IMR-90 (cell line): ENCODE measurements around the gene MTR. TPM values are rescaled to one million over a fixed set of nuclear protein-coding genes. Genes with fewer than 3 reads are reported as not detected.

Experiments
- ATAC-seq: fragments of 200-7000 bp; cut with Tn5 transposase; 2 replicates; pipeline ENCODE4 v1.9.1; 2020; ENCODE audit warnings: low read depth, mild to moderate bottlenecking, moderate library complexity
- BruUV-seq: library from RNA; stranded (reverse); fragments of 400-500 nt; replicated peaks from 2 replicates; lab custom pipeline; 2021; lab: Mats Ljungman, UMichigan
- CTCF ChIA-PET: fragments of 300-600 bp; formaldehyde crosslinking; extraction: SDS; loops from one replicate; lab custom pipeline; 2021; ENCODE audit warnings: antibody characterized with exemption; lab: Yijun Ruan, JAX
- POLR2A ChIA-PET: fragments of 300-600 bp; sonication (Branson Sonifier 250); formaldehyde crosslinking; loops from one replicate; lab custom pipeline; 2022; ENCODE audit warnings: antibody characterized with exemption; ENCODE audit not compliant: unreplicated experiment; lab: Charles Lee
- DNase-seq: peaks from one replicate; pipeline ENCODE4 v3.0.0; 2013
- H2AFZ ChIP-seq: replicated peaks from 2 replicates; pipeline ENCODE3; 2013; ENCODE audit warnings: low read length, mild to moderate bottlenecking; ENCODE audit not compliant: poor library complexity
- H2AK5ac ChIP-seq: 2 replicates; pipeline ENCODE4 v1.6.1; 2013; ENCODE audit warnings: low read depth, low read length, inconsistent platforms
- H2AK9ac ChIP-seq: replicated peaks from 2 replicates; pipeline ENCODE3; 2013; ENCODE audit warnings: mild to moderate bottlenecking, low read depth, low read length, moderate library complexity; ENCODE audit not compliant: poor library complexity
- H2BK120ac ChIP-seq: 2 replicates; pipeline ENCODE4 v1.6.1; 2013; ENCODE audit warnings: low read depth, low read length, inconsistent platforms
- H2BK15ac ChIP-seq: 3 replicates; pipeline ENCODE4 v1.6.1; 2013; ENCODE audit warnings: low read depth, low read length, inconsistent platforms
- H2BK20ac ChIP-seq: 2 replicates; pipeline ENCODE4 v1.6.1; 2013; ENCODE audit warnings: low read depth, mild to moderate bottlenecking, inconsistent platforms, low read length, moderate library complexity
- H2BK5ac ChIP-seq: 2 replicates; pipeline ENCODE4 v1.6.1; 2013; ENCODE audit warnings: mild to moderate bottlenecking, low read depth, low read length, inconsistent platforms; ENCODE audit not compliant: poor library complexity, severe bottlenecking
- H3K14ac ChIP-seq: replicated peaks from 2 replicates; pipeline ENCODE4 v1.6.1; 2013; ENCODE audit warnings: low read depth, low read length, inconsistent platforms
- H3K18ac ChIP-seq: 2 replicates; pipeline ENCODE4 v1.6.1; 2013; ENCODE audit warnings: low read depth, low read length, control low read depth
- H3K23ac ChIP-seq: 2 replicates; pipeline ENCODE4 v1.6.1; 2013; ENCODE audit warnings: low read depth, low read length, inconsistent platforms
- H3K27ac ChIP-seq: 2 replicates; pipeline ENCODE4 v1.5.1; 2013; ENCODE audit warnings: mild to moderate bottlenecking, control low read depth, low read length; ENCODE audit not compliant: insufficient read depth
- H3K27me3 ChIP-seq: 2 replicates; pipeline ENCODE4 v1.6.1; 2013; ENCODE audit warnings: low read length; ENCODE audit not compliant: control insufficient read depth, insufficient read depth
- H3K36me3 ChIP-seq: 2 replicates; pipeline ENCODE4 v1.6.1; 2013; ENCODE audit warnings: low read length, mixed read lengths; ENCODE audit not compliant: control insufficient read depth, insufficient read depth
- H3K4ac ChIP-seq: 2 replicates; pipeline ENCODE4 v1.6.1; 2013; ENCODE audit warnings: low read depth, low read length, inconsistent platforms
- H3K4me1 ChIP-seq: 2 replicates; pipeline ENCODE4 v1.6.1; 2013; ENCODE audit warnings: low read length, mixed read lengths; ENCODE audit not compliant: control insufficient read depth, insufficient read depth
- H3K4me2 ChIP-seq: 2 replicates; pipeline ENCODE4 v1.6.1; 2013; ENCODE audit warnings: low read depth, mild to moderate bottlenecking, control low read depth, low read length, moderate library complexity
- H3K4me3 ChIP-seq: 2 replicates; pipeline ENCODE4 v1.5.1; 2013; ENCODE audit warnings: low read depth, mild to moderate bottlenecking, control low read depth, low read length, moderate library complexity; ENCODE audit not compliant: insufficient read depth
- H3K56ac ChIP-seq: 2 replicates; pipeline ENCODE4 v1.6.1; 2013; ENCODE audit warnings: low read length, inconsistent platforms; ENCODE audit not compliant: insufficient read depth; ENCODE audit errors: extremely low read depth
- H3K79me1 ChIP-seq, 2 experiments: 2 replicates each; pipeline ENCODE4 v1.6.1; 2013; ENCODE audit warnings: low read length in 2 of 2, inconsistent platforms in 1 of 2, low read depth in 1 of 2
- H3K9ac ChIP-seq: 2 replicates; pipeline ENCODE4 v1.6.1; 2013; ENCODE audit warnings: low read depth, low read length, control low read depth
- H3K9me1 ChIP-seq: 2 replicates; pipeline ENCODE4 v1.6.1; 2013; ENCODE audit warnings: low read length, inconsistent platforms; ENCODE audit not compliant: insufficient read depth
- H3K9me3 ChIP-seq: 2 replicates; pipeline ENCODE4 v1.6.1; 2013; ENCODE audit warnings: low read length; ENCODE audit not compliant: control insufficient read depth, insufficient read depth
- H4K20me1 ChIP-seq: 2 replicates; pipeline ENCODE4 v1.6.1; 2013; ENCODE audit warnings: low read length, inconsistent platforms; ENCODE audit not compliant: insufficient read depth
- H4K5ac ChIP-seq: 2 replicates; pipeline ENCODE4 v1.6.1; 2013; ENCODE audit warnings: mild to moderate bottlenecking, low read depth, low read length, control low read depth
- H4K8ac ChIP-seq, 2 experiments: 2 replicates each; pipeline ENCODE4 v1.6.1; 2013; ENCODE audit warnings: low read depth in 2 of 2, low read length in 2 of 2, control low read depth in 1 of 2, inconsistent platforms in 1 of 2
- H4K91ac ChIP-seq: 2 replicates; pipeline ENCODE4 v1.6.1; 2013; ENCODE audit warnings: low read depth, low read length, inconsistent platforms; ENCODE audit not compliant: insufficient read depth
- BHLHE40 ChIP-seq: fragments of 150-350 bp; IDR thresholded peaks from 2 replicates; pipeline ENCODE4 v1.6.1; 2016; ENCODE audit warnings: mild to moderate bottlenecking, low read depth, low read length
- CHD1 ChIP-seq: IDR thresholded peaks from 2 replicates; pipeline ENCODE4 v1.6.1; 2012; ENCODE audit warnings: low read depth, low read length, improper control_type of control experiment
- CTCF ChIP-seq: conservative IDR thresholded peaks from 2 replicates; pipeline ENCODE4 v1.5.1; 2012; ENCODE audit warnings: mild to moderate bottlenecking, low read depth, low read length, improper control_type of control experiment
- ELK1 ChIP-seq: fragments of 150-350 bp; IDR thresholded peaks from 2 replicates; pipeline ENCODE4 v1.6.1; 2016; ENCODE audit warnings: low read depth, mild to moderate bottlenecking, low read length, moderate library complexity, borderline replicate concordance
- FOS ChIP-seq: fragments of 150-350 bp; IDR thresholded peaks from 2 replicates; pipeline ENCODE4 v1.6.1; 2016; ENCODE audit warnings: low read depth, low read length
- MAFK ChIP-seq: IDR thresholded peaks from 2 replicates; pipeline ENCODE4 v1.6.1; 2012; ENCODE audit warnings: low read depth, low read length, improper control_type of control experiment
- MAZ ChIP-seq: IDR thresholded peaks from 2 replicates; pipeline ENCODE4 v1.6.1; 2012; ENCODE audit warnings: low read depth, mild to moderate bottlenecking, low read length, improper control_type of control experiment, moderate library complexity, borderline replicate concordance
- MXI1 ChIP-seq: IDR thresholded peaks from 2 replicates; pipeline ENCODE4 v1.6.1; 2012; ENCODE audit warnings: low read depth, mild to moderate bottlenecking, low read length, moderate library complexity, borderline replicate concordance
- POLR2A ChIP-seq: IDR thresholded peaks from 2 replicates; pipeline ENCODE4 v1.6.1; 2012; ENCODE audit warnings: mild to moderate bottlenecking, low read depth, low read length
- RAD21 ChIP-seq: IDR thresholded peaks from 2 replicates; pipeline ENCODE4 v1.6.1; 2012; ENCODE audit warnings: low read length, improper control_type of control experiment
- RCOR1 ChIP-seq: IDR thresholded peaks from 2 replicates; pipeline ENCODE4 v1.6.1; 2012; ENCODE audit warnings: mild to moderate bottlenecking, low read length, improper control_type of control experiment; ENCODE audit not compliant: insufficient replicate concordance
- RFX5 ChIP-seq: IDR thresholded peaks from 2 replicates; pipeline ENCODE4 v1.8.0; 2012; ENCODE audit warnings: low read depth, mild to moderate bottlenecking, low read length, moderate library complexity
- SMC3 ChIP-seq: fragments of 150-350 bp; IDR thresholded peaks from 2 replicates; pipeline ENCODE4 v1.6.1; 2016; ENCODE audit warnings: low read depth, mild to moderate bottlenecking, antibody characterized with exemption, low read length, moderate library complexity
- USF2 ChIP-seq: fragments of 150-350 bp; IDR thresholded peaks from 2 replicates; pipeline ENCODE4 v1.6.1; 2017; ENCODE audit warnings: mild to moderate bottlenecking, antibody characterized with exemption, low read length, low read depth
- WGBS, 2 experiments: methylation state at CpG; one replicate each; pipeline versions ENCODE4 v1.1.5 to v1.1.7; 2013; ENCODE audit warnings: missing lambda C conversion rate in 2 of 2; ENCODE audit not compliant: insufficient read length in 1 of 2; ENCODE audit errors: extremely low coverage in 2 of 2; 5-methylcytosine and 5-hydroxymethylcytosine counted together
- dilution Hi-C: fragments of 300-500 bp; cut with HindIII; formaldehyde crosslinking; loops from one replicate; pipeline ENCODE4 v1.14.3; 2018; ENCODE audit warnings: low sequenced_read_pairs; ENCODE audit not compliant: unreplicated experiment
- in situ Hi-C: fragments of 300-500 bp; cut with MboI; formaldehyde crosslinking; loops from 3 replicates; pipeline ENCODE4 v1.14.3; 2019; ENCODE audit warnings: low sequenced_read_pairs, inconsistent platforms, mixed read lengths
- intact Hi-C: fragments of 100-400 bp; cut with micrococcal nuclease; formaldehyde crosslinking; loops from 2 replicates; pipeline ENCODE4 v1.10.0; 2022
- polyA plus RNA-seq, 3 experiments: library from polyadenylated mRNA; depleted of rRNA; stranded (reverse); fragments of >200 nt; gene quantifications; 2 replicates each; pipeline ENCODE4 v1.2.3, GENCODE V29; 2012; ENCODE audit warnings: low replicate concordance in 1 of 3
- total RNA-seq: library from RNA; depleted of rRNA; stranded (reverse); fragments of >200 nt; gene quantifications from 2 replicates; pipeline ENCODE4 v1.2.3, GENCODE V29; 2012

MTR gene
- total and polyA plus RNA-seq, 2 of the 4 experiments (the other 2 are of a cell fraction): 7.7 to 31.0 TPM

DNA sequence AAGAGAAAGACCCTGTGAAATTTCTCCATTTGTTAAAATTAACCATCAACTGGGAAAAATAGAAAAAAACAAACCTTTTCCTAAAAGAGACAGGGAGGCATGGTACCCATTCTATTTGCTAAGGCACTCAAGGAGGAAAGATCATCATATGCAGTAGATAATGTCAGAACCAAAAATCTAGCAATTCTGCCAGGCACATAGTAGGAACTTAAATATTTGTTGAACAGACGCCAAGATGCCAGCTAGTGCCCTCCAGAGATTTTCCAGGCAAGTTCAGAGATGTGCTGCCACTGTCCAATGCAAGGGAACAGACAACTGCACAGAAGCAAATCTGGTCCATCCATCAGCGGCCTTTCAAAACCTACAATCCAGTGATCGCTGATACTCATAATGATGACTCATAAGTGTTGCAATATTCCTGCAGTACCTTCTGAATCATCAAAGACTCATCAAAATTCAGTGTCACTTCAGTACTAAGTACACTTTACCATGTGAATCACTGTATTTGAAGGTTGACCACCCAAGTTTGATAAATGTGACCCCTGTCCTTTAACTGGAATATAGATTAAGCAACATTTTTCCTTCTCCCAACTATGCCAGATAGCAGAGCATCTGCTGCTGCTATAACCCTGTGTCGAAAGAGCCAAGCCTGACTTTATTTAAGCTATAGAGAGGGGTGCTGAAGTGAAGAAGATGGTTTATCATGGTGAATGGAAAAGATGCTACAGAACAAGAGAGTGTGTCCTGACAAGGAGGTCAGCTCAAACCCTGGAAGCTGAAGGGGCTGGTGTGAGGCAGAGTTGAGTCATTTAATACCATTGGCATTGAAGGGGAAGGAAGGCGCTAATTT, 110.0 kb downstream of the MTR start:
- DNase-seq (peak; percentile 94), ATAC-seq (peak; percentile 74)
- H3K36me3 ChIP-seq: peaks cover 1% of the 10 kb centered on the region
- peaks cover 2% of the 10 kb centered on the region; the same call in 1 of the 2 replicates for H3K4me1 ChIP-seq
- H3K4me3 ChIP-seq: no peak overlapping the region
- no peaks in the 10 kb centered on the region for H4K20me1 ChIP-seq
- no peak overlapping the region for H4K91ac ChIP-seq
- no peaks in the 10 kb centered on the region; the same call in 1 of the 2 replicates for H3K9me3 ChIP-seq
- H2AK9ac ChIP-seq: no peak overlapping the region
- H2BK20ac ChIP-seq: no peak overlapping the region
- no peak overlapping the region for H3K56ac ChIP-seq
- no TSS peak for BruUV-seq
- no peak overlapping the region for H4K8ac ChIP-seq
- H2AK5ac ChIP-seq: no peak overlapping the region
- no peak overlapping the region for H3K14ac ChIP-seq
- in situ Hi-C loops: no loop called here
- dilution Hi-C loops: no loop called here
- no peaks in the 10 kb centered on the region for H3K79me1 ChIP-seq
- no peak overlapping the region for H2BK120ac ChIP-seq
- CTCF ChIA-PET: interaction anchor here (0.6 to 1.2 kb wide), 2 partner anchors 12 to 14 kb away, joined by 3 to 4 read pairs; no protein-coding TSS in a partner anchor
- H3K27ac ChIP-seq: no peak overlapping the region
- intact Hi-C loops: no loop called here
- no peak overlapping the region for H3K4ac ChIP-seq
- no peak overlapping the region for H2BK5ac ChIP-seq
- peaks cover 2% of the 10 kb centered on the region; the same call in 1 of the 2 replicates for H3K27me3 ChIP-seq
- H3K9ac ChIP-seq: no peak overlapping the region
- no peak overlapping the region for H4K5ac ChIP-seq
- H3K9me1 ChIP-seq: no peaks in the 10 kb centered on the region
- no peak overlapping the region for H3K23ac ChIP-seq
- H2BK15ac ChIP-seq: no peak overlapping the region
- POLR2A ChIA-PET: no interaction called here
- no peak overlapping the region for H3K4me2 ChIP-seq
- WGBS, 2 experiments: no CpG with 5 or more reads among the region's 5 CpGs
- H2AFZ ChIP-seq: no peak overlapping the region
- H3K18ac ChIP-seq: no peak overlapping the region
- peak; percentile 98 for TF ChIP-seq FOS
- no peak for TF ChIP-seq CTCF
- no peak for TF ChIP-seq USF2
- no peak for TF ChIP-seq RAD21
- TF ChIP-seq CHD1: no peak
- TF ChIP-seq ELK1: no peak
- no peak for TF ChIP-seq MAZ
- no peak for TF ChIP-seq SMC3
- peak; percentile 67 for TF ChIP-seq BHLHE40
- TF ChIP-seq RCOR1: peak; percentile 41
- no peak for TF ChIP-seq RFX5
- TF ChIP-seq POLR2A: no peak
- no peak for TF ChIP-seq MXI1
- TF ChIP-seq MAFK: peak; percentile 44; the same call in 1 of the 2 replicates
